SK-N-SH (cell line): ENCODE results near the gene IPMK. TPM values are rescaled to one million over a fixed set of nuclear protein-coding genes. Genes with fewer than 3 reads are reported as not detected.

Experiments
- CTCF ChIA-PET: fragments of 300-600, 350-600 bp; formaldehyde crosslinking; extraction: SDS; loops from one replicate; lab custom pipeline; 2021; lab: Yijun Ruan, JAX
- POLR2A ChIA-PET: fragments of 350-600 bp; sonication (Branson Sonifier 250); formaldehyde crosslinking; extraction: SDS; loops from one replicate; lab custom pipeline; 2020; ENCODE audit warnings: antibody characterized with exemption, inconsistent platforms; lab: Yijun Ruan, JAX
- DNase-seq: peaks from one replicate; pipeline ENCODE4 v3.0.0; 2012
- H2AFZ ChIP-seq: fragments of 200-600 bp; sonication (generic); 2 replicates; pipeline ENCODE4 v1.8.1; 2016; ENCODE audit warnings: antibody characterized with exemption, mild to moderate bottlenecking, low read depth
- H3F3A ChIP-seq: fragments of 200-600 bp; sonication (generic); replicated peaks from 2 replicates; pipeline ENCODE3; 2016; ENCODE audit warnings: antibody characterized with exemption, mild to moderate bottlenecking; ENCODE audit not compliant: insufficient read depth
- H3K27ac ChIP-seq, 2 experiments: fragments of 200-500 bp in 1 of 2; fragments of 200-600 bp in 1 of 2; sonication (Bioruptor generic) in 1 of 2; sonication (generic), shearing (Covaris generic) in 1 of 2; 2 replicates each; pipeline versions ENCODE4 v1.5.1 to v1.6.1; 2014 to 2016; ENCODE audit warnings: low read depth in 2 of 2, inconsistent platforms in 1 of 2, low read length in 1 of 2, mild to moderate bottlenecking in 1 of 2, mixed read lengths in 1 of 2
- H3K27me3 ChIP-seq: fragments of 200-600 bp; sonication (generic), shearing (Covaris generic); 2 replicates; pipeline ENCODE4 v1.6.1; 2016; ENCODE audit warnings: mixed run types; ENCODE audit not compliant: insufficient read depth
- H3K36me3 ChIP-seq, 2 experiments: fragments of 200-500 bp in 1 of 2; fragments of 200-600 bp in 1 of 2; sonication (Bioruptor generic) in 1 of 2; sonication (generic) in 1 of 2; replicated peaks in 1 of 2; 2 replicates each; pipeline versions ENCODE3 to v1.5.1; 2014 to 2016; ENCODE audit warnings: low read length in 1 of 2, mild to moderate bottlenecking in 1 of 2; ENCODE audit not compliant: insufficient read depth in 2 of 2, control insufficient read depth in 1 of 2
- H3K4me1 ChIP-seq, 2 experiments: fragments of 200-500 bp in 1 of 2; fragments of 200-600 bp in 1 of 2; sonication (Bioruptor generic) in 1 of 2; sonication (generic), shearing (Covaris generic) in 1 of 2; 2 replicates each; pipeline versions ENCODE4 v1.5.1 to v1.6.1; 2014 to 2016; ENCODE audit warnings: low read depth in 1 of 2, low read length in 1 of 2, mixed run types in 1 of 2; ENCODE audit not compliant: insufficient read depth in 2 of 2, control insufficient read depth in 1 of 2
- H3K4me2 ChIP-seq: fragments of 200-600 bp; sonication (generic), shearing (Covaris generic); 2 replicates; pipeline ENCODE4 v1.6.1; 2017; ENCODE audit warnings: mixed run types
- H3K4me3 ChIP-seq, 2 experiments: fragments of 200-500 bp in 1 of 2; fragments of 200-600 bp in 1 of 2; sonication (Bioruptor generic) in 1 of 2; sonication (generic), shearing (Covaris generic) in 1 of 2; 2 replicates each; pipeline versions ENCODE4 v1.5.1 to v1.8.1; 2014 to 2016; ENCODE audit warnings: low read depth in 2 of 2, inconsistent platforms in 1 of 2, low read length in 1 of 2, mild to moderate bottlenecking in 1 of 2, mixed read lengths in 1 of 2, moderate library complexity in 1 of 2
- H3K79me2 ChIP-seq: fragments of 200-600 bp; sonication (generic); 2 replicates; pipeline ENCODE4 v1.8.1; 2017; ENCODE audit warnings: mild to moderate bottlenecking; ENCODE audit not compliant: insufficient read depth
- H3K9ac ChIP-seq: fragments of 200-600 bp; sonication (generic); 2 replicates; pipeline ENCODE4 v1.6.1; 2017; ENCODE audit warnings: mixed run types
- H3K9me2 ChIP-seq: fragments of 200-600 bp; sonication (generic); 2 replicates; pipeline ENCODE4 v1.6.1; 2017; ENCODE audit warnings: mixed run types
- H3K9me3 ChIP-seq: fragments of 200-600 bp; sonication (generic); 2 replicates; pipeline ENCODE4 v1.6.1; 2017; ENCODE audit warnings: mixed run types, mild to moderate bottlenecking, moderate library complexity
- H4K20me1 ChIP-seq: fragments of 200-600 bp; sonication (generic); 2 replicates; pipeline ENCODE4 v1.6.1; 2017; ENCODE audit warnings: mild to moderate bottlenecking, mixed run types; ENCODE audit not compliant: insufficient read depth
- CHD2 ChIP-seq: fragments of 150-350 bp; IDR thresholded peaks from 2 replicates; pipeline ENCODE4 v1.6.1; 2018; ENCODE audit warnings: low read length; ENCODE audit not compliant: partially characterized antibody
- EP300 ChIP-seq, 2 experiments: IDR thresholded peaks; 2 replicates each; pipeline versions ENCODE4 v1.4.0 to v1.6.1; 2012; ENCODE audit warnings: borderline replicate concordance in 1 of 2, low read depth in 1 of 2, low read length in 1 of 2
- FOXJ3 ChIP-seq: sonication (generic); formaldehyde crosslinking; IDR thresholded peaks from 2 replicates; pipeline ENCODE4 v1.5.1; 2020; ENCODE audit warnings: mild to moderate bottlenecking, missing genetic modification reagents
- FOXM1 ChIP-seq: IDR thresholded peaks from 2 replicates; pipeline ENCODE4 v1.4.0; 2012; ENCODE audit warnings: low read depth, mild to moderate bottlenecking
- NRF1 ChIP-seq: IDR thresholded peaks from 2 replicates; pipeline ENCODE4 v1.6.1; 2012; ENCODE audit warnings: low read depth, mild to moderate bottlenecking, low read length
- POLR2AphosphoS5 ChIP-seq: IDR thresholded peaks from 2 replicates; pipeline ENCODE4 v1.6.1; 2012; ENCODE audit warnings: low read depth, low read length
- RAD21 ChIP-seq: IDR thresholded peaks from 2 replicates; pipeline ENCODE4 v1.6.1; 2012; ENCODE audit warnings: mild to moderate bottlenecking, low read length
- RXRA ChIP-seq: IDR thresholded peaks from 2 replicates; pipeline ENCODE4 v1.4.0; 2012; ENCODE audit warnings: low read depth, mild to moderate bottlenecking, borderline replicate concordance
- SMC3 ChIP-seq: IDR thresholded peaks from 2 replicates; pipeline ENCODE4 v1.6.1; 2012; ENCODE audit warnings: low read depth, low read length, improper control_type of control experiment
- TAF1 ChIP-seq: IDR thresholded peaks from 2 replicates; pipeline ENCODE4 v1.6.1; 2012; ENCODE audit warnings: low read depth, mild to moderate bottlenecking, low read length, moderate library complexity, borderline replicate concordance
- WGBS: methylation state at CpG from one replicate; pipeline ENCODE4 v1.1.6; 2017; ENCODE audit warnings: low lambda C conversion rate; 5-methylcytosine and 5-hydroxymethylcytosine counted together
- polyA plus RNA-seq, 3 experiments: library from polyadenylated mRNA; depleted of rRNA; stranded (reverse); fragments of >200 nt; gene quantifications; 2 replicates each; pipeline ENCODE4 v1.2.3, GENCODE V29; 2012
- TF ChIP-seq, protein P1 (sequence below): fragments of 150-350 bp; IDR thresholded peaks from 2 replicates; pipeline ENCODE4 v1.6.1; 2017; ENCODE audit warnings: antibody characterized with exemption, low read length, low read depth, borderline replicate concordance
- TF ChIP-seq, protein P2 (sequence below): IDR thresholded peaks from 2 replicates; pipeline ENCODE4 v1.4.0; 2012; ENCODE audit warnings: low read depth, borderline replicate concordance
- TF ChIP-seq, protein P3 (sequence below): fragments of 200-600 bp; sonication (generic); IDR thresholded peaks from 2 replicates; pipeline ENCODE4 v1.6.1; 2017; ENCODE audit warnings: antibody characterized with exemption, mild to moderate bottlenecking, moderate library complexity

The IPMK gene
- polyA plus RNA-seq, 1 of the 3 experiments (the other 2 are of a cell fraction), result 0.71 TPM

DNA sequence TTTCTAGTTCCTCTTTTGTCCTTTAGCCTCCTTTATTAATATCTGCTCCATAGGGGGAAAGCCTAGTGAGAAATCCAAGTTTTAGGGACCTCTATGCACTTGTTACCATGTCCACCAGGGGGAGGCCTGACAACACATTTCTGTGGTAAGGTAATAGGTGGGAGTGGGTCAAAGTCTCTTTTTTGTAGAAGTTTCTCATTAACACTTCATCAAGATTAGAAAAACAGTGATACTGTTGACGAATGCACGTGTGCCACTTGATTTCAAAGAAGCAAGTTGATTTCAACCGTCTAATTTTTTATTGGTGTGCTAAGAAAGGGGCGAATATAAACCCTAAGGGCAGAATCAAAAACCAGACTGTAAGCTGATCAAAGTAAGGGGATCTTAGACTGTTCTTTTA lies 31.9 kb upstream of the IPMK start:
- Histone ChIP-seq H3K4me1 (no peaks in the 10 kb centered on the region), H3K9ac (no peak overlapping the region), H3K79me2 (no peaks in the 10 kb centered on the region), H3K4me2 (no peak overlapping the region), H3K27me3 (no peaks in the 10 kb centered on the region), H3K36me3 (no peaks in the 10 kb centered on the region), H3K4me3 (no peak overlapping the region; a peak in 1 of 4 replicates), H3K9me3 (no peaks in the 10 kb centered on the region), H3K9me2 (no peaks in the 10 kb centered on the region), H2AFZ (no peak overlapping the region), H3F3A (no peaks in the 10 kb centered on the region), H4K20me1 (no peaks in the 10 kb centered on the region), H3K27ac (no peak overlapping the region)
- DNase-seq, result peak; percentile 60
- CTCF ChIA-PET, result interaction anchor here (0.6 to 4.4 kb wide), 42 partner anchors 8 to 1282 kb away, joined by 3 to 37 read pairs (median 4); partner anchors contain the start of genes CISD1 and TFAM
- TF ChIP-seq CHD2 (no peak), TAF1 (no peak), SMC3 (peak; percentile 62), EP300 (IDR thresholded peaks at IDR 0.05; ENCODE audit: borderline replicate concordance in 1 of 2, low read depth in 1 of 2, low read length in 1 of 2) (no peak), RAD21 (peak; percentile 84), POLR2AphosphoS5 (no peak), FOXM1 (no peak), FOXJ3 (CRISPR knock-in tag) (no peak), RXRA (no peak), NRF1 (no peak)
- TF ChIP-seq, protein P1, sequence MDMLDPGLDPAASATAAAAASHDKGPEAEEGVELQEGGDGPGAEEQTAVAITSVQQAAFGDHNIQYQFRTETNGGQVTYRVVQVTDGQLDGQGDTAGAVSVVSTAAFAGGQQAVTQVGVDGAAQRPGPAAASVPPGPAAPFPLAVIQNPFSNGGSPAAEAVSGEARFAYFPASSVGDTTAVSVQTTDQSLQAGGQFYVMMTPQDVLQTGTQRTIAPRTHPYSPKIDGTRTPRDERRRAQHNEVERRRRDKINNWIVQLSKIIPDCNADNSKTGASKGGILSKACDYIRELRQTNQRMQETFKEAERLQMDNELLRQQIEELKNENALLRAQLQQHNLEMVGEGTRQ, result no peak
- TF ChIP-seq, protein P2, sequence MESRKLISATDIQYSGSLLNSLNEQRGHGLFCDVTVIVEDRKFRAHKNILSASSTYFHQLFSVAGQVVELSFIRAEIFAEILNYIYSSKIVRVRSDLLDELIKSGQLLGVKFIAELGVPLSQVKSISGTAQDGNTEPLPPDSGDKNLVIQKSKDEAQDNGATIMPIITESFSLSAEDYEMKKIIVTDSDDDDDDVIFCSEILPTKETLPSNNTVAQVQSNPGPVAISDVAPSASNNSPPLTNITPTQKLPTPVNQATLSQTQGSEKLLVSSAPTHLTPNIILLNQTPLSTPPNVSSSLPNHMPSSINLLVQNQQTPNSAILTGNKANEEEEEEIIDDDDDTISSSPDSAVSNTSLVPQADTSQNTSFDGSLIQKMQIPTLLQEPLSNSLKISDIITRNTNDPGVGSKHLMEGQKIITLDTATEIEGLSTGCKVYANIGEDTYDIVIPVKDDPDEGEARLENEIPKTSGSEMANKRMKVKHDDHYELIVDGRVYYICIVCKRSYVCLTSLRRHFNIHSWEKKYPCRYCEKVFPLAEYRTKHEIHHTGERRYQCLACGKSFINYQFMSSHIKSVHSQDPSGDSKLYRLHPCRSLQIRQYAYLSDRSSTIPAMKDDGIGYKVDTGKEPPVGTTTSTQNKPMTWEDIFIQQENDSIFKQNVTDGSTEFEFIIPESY, result no peak
- TF ChIP-seq, protein P3, sequence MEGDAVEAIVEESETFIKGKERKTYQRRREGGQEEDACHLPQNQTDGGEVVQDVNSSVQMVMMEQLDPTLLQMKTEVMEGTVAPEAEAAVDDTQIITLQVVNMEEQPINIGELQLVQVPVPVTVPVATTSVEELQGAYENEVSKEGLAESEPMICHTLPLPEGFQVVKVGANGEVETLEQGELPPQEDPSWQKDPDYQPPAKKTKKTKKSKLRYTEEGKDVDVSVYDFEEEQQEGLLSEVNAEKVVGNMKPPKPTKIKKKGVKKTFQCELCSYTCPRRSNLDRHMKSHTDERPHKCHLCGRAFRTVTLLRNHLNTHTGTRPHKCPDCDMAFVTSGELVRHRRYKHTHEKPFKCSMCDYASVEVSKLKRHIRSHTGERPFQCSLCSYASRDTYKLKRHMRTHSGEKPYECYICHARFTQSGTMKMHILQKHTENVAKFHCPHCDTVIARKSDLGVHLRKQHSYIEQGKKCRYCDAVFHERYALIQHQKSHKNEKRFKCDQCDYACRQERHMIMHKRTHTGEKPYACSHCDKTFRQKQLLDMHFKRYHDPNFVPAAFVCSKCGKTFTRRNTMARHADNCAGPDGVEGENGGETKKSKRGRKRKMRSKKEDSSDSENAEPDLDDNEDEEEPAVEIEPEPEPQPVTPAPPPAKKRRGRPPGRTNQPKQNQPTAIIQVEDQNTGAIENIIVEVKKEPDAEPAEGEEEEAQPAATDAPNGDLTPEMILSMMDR, result peak; percentile 86
- POLR2A ChIA-PET, result no interaction called here
- 39% methylated on average over 4 of the region's 4 CpGs for WGBS
